ENCODE data around the gene AQP2. TPM values are rescaled to one million over a fixed set of nuclear protein-coding genes. Genes with fewer than 3 reads are reported as not detected.
A peak's percentile ranks its signal among the peaks of the same experiment; 100 is the strongest.

AQP2 gene
- total RNA-seq, 1 experiment from 2014 or later, result not detected

DNA sequence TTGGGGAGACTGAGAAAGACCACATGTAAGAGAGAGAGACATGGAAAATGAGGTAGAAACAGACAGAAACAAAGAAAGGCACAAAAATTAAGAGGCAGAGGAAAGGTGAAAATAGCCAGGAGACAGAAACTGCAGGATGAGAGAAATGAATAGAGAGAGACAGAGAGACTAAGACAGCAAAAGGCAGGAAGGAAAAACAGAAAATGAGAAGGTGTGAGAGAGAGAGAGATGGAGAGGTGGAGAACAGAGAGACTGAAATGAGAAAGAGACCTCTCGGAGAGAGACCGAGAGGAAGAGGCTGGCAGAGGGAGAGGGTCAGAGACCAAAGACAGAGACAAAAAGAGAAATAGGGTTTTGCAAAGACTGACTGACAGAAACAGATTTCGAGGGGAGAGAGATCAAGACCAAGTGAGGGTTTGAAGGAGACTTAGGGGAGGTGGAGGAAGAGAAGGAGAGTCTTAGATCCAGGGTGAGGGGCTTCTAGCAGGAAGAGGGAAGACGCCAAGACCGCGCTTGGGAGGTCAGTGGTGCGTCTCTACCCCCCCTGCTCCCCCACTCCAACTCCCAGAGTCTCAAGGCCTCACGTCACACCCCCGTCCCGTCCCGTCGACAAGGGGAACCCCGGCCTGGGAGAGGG lies 10.1 kb downstream of the AQP2 start:
- ChIA-PET RAD21 (ENCODE audit: low non-redundant PET in 1 of 2, low total read pairs in 2 of 2, uncharacterized antibody in 2 of 2, unreplicated experiment in 2 of 2) (interaction anchor here in 1 of 2 experiments (1.3 kb wide), 1 partner anchor 15 kb away, joined by 3 read pairs; no protein-coding TSS in a partner anchor), CTCF (interaction anchor here (1.0 to 3.7 kb wide), 4 partner anchors 7 to 182 kb away, joined by 3 to 32 read pairs (median 15); no protein-coding TSS in a partner anchor), POLR2A (interaction anchor here (1.4 kb wide), 1 partner anchor 15 kb away, joined by 7 read pairs; no protein-coding TSS in a partner anchor)
- Histone ChIP-seq H3K9me3 (ENCODE audit: control insufficient read depth in 1 of 2, insufficient read depth in 1 of 2, low read depth in 1 of 2, low read length in 2 of 2) (no peaks in the 10 kb centered on the region), H3K4me3 (replicated peaks in 1 of 2; ENCODE audit: low read depth in 1 of 2, low read length in 2 of 2) (0 out of 4 replicates have a peak overlapping the region, but pooled peaks of 1 of the 2 experiments have one; percentile 1), H3K27ac (ENCODE audit: low read depth, low read length) (no peak overlapping the region; the same call in 1 of the 2 replicates), H3K27me3 (ENCODE audit: insufficient read depth, low read length) (no peaks in the 10 kb centered on the region), H3K4me1 (ENCODE audit: control insufficient read depth in 1 of 2, insufficient read depth in 2 of 2, low read length in 2 of 2) (peaks cover 30 to 36% of the 10 kb centered on the region in 2 experiments), H4K20me1 (ENCODE audit: insufficient read depth) (no peaks in the 10 kb centered on the region), H2AFZ (ENCODE audit: low read depth, low read length, poor library complexity, severe bottlenecking) (no peak overlapping the region), H3K36me3 (ENCODE audit: control insufficient read depth in 1 of 2, insufficient read depth in 2 of 2, low read length in 2 of 2) (no peaks in the 10 kb centered on the region), H3K9me2 (ENCODE audit: insufficient read depth) (no peaks in the 10 kb centered on the region), H3K4me2 (ENCODE audit: low read length) (peak overlapping the region; percentile 54), H3K9ac (ENCODE audit: low read length) (peak overlapping the region; percentile 15; the same call in 1 of the 2 replicates), H3K79me2 (ENCODE audit: insufficient read depth, low read length) (no peaks in the 10 kb centered on the region)
- no peak for ATAC-seq
- TF ChIP-seq ELF1 (IDR thresholded peaks at IDR 0.05; ENCODE audit: borderline replicate concordance, low read depth) (no peak), EZH2phosphoT487 (IDR thresholded peaks at IDR 0.05; ENCODE audit: borderline replicate concordance) (no peak), TCF7L2 (IDR thresholded peaks at IDR 0.05; ENCODE audit: borderline replicate concordance, extremely low read depth, insufficient read depth, insufficient read length) (no peak), ZFX (IDR thresholded peaks at IDR 0.05) (no peak), CEBPB (IDR thresholded peaks at IDR 0.05; ENCODE audit: low read depth) (no peak), CTCF (IDR thresholded peaks at IDR 0.05 in 2 of 3, conservative IDR thresholded peaks at IDR 0.05 in 1 of 3; ENCODE audit: borderline replicate concordance in 1 of 3, insufficient read depth in 1 of 3, low read depth in 2 of 3, low read length in 2 of 3) (no peak), CBX3 (IDR thresholded peaks at IDR 0.05; ENCODE audit: low read depth) (no peak), POLR2A (IDR thresholded peaks at IDR 0.05; ENCODE audit: borderline replicate concordance, extremely low read depth, insufficient read depth, insufficient read length) (no peak), SRF (IDR thresholded peaks at IDR 0.05; ENCODE audit: low read depth) (no peak), JUND (IDR thresholded peaks at IDR 0.05) (no peak)
- TF ChIP-seq, protein P1, sequence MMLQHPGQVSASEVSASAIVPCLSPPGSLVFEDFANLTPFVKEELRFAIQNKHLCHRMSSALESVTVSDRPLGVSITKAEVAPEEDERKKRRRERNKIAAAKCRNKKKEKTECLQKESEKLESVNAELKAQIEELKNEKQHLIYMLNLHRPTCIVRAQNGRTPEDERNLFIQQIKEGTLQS (IDR thresholded peaks at IDR 0.05), result no peak
- TF ChIP-seq, protein P2, sequence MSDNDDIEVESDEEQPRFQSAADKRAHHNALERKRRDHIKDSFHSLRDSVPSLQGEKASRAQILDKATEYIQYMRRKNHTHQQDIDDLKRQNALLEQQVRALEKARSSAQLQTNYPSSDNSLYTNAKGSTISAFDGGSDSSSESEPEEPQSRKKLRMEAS (IDR thresholded peaks at IDR 0.05), result no peak
- TF ChIP-seq, protein P3, sequence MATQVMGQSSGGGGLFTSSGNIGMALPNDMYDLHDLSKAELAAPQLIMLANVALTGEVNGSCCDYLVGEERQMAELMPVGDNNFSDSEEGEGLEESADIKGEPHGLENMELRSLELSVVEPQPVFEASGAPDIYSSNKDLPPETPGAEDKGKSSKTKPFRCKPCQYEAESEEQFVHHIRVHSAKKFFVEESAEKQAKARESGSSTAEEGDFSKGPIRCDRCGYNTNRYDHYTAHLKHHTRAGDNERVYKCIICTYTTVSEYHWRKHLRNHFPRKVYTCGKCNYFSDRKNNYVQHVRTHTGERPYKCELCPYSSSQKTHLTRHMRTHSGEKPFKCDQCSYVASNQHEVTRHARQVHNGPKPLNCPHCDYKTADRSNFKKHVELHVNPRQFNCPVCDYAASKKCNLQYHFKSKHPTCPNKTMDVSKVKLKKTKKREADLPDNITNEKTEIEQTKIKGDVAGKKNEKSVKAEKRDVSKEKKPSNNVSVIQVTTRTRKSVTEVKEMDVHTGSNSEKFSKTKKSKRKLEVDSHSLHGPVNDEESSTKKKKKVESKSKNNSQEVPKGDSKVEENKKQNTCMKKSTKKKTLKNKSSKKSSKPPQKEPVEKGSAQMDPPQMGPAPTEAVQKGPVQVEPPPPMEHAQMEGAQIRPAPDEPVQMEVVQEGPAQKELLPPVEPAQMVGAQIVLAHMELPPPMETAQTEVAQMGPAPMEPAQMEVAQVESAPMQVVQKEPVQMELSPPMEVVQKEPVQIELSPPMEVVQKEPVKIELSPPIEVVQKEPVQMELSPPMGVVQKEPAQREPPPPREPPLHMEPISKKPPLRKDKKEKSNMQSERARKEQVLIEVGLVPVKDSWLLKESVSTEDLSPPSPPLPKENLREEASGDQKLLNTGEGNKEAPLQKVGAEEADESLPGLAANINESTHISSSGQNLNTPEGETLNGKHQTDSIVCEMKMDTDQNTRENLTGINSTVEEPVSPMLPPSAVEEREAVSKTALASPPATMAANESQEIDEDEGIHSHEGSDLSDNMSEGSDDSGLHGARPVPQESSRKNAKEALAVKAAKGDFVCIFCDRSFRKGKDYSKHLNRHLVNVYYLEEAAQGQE (IDR thresholded peaks at IDR 0.05; ENCODE audit: low read depth), result no peak
- TF ChIP-seq, protein P4, sequence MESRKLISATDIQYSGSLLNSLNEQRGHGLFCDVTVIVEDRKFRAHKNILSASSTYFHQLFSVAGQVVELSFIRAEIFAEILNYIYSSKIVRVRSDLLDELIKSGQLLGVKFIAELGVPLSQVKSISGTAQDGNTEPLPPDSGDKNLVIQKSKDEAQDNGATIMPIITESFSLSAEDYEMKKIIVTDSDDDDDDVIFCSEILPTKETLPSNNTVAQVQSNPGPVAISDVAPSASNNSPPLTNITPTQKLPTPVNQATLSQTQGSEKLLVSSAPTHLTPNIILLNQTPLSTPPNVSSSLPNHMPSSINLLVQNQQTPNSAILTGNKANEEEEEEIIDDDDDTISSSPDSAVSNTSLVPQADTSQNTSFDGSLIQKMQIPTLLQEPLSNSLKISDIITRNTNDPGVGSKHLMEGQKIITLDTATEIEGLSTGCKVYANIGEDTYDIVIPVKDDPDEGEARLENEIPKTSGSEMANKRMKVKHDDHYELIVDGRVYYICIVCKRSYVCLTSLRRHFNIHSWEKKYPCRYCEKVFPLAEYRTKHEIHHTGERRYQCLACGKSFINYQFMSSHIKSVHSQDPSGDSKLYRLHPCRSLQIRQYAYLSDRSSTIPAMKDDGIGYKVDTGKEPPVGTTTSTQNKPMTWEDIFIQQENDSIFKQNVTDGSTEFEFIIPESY (IDR thresholded peaks at IDR 0.05; ENCODE audit: extremely low read depth, insufficient replicate concordance, low read length), result no peak
- no peak for DNase-seq (ENCODE audit: low read depth, low spot score)
- intact Hi-C loops (cut with micrococcal nuclease), result loop anchor here (10.0 kb wide), 1 partner anchor 186 kb away; no protein-coding TSS in a partner anchor
- no TSS peak for BruUV-seq (replicated peaks)

Data from HCT116 (cell line).